ENCODE data around the gene MINDY1.

MINDY1 gene

GRCh38 chr1:150973258-150973835 lies 33.4 kb downstream of the MINDY1 start:
- no peak for DNase-seq (ENCODE audit: low read depth)
- no peak for TF ChIP-seq CTCF (IDR thresholded peaks at IDR 0.05; ENCODE audit: low read depth, low read length, missing control alignments)
- peak overlapping the region; percentile 88 for H3K4me3 ChIP-seq (ENCODE audit: low read depth, low read length)

- no peak for DNase-seq (ENCODE audit: low read depth)
- no peak overlapping the region; the same call in 1 of the 2 replicates for H3K4me3 ChIP-seq (ENCODE audit: low read depth, low read length)
- TF ChIP-seq CTCF (IDR thresholded peaks at IDR 0.05; ENCODE audit: low read depth, low read length, missing control alignments) = no peak
Measured at GRCh38 chr1:150972417-150972940, 34.2 kb downstream of the MINDY1 start.

GRCh38 chr1:150971583-150972416 lies 34.9 kb downstream of the MINDY1 start:
- DNase-seq (ENCODE audit: low read depth) = no peak
- H3K4me3 ChIP-seq (ENCODE audit: low read depth, low read length) = no peak overlapping the region
- TF ChIP-seq CTCF (IDR thresholded peaks at IDR 0.05; ENCODE audit: low read depth, low read length, missing control alignments) = no peak

- no peak for TF ChIP-seq CTCF (IDR thresholded peaks at IDR 0.05; ENCODE audit: low read depth, low read length, missing control alignments)
- DNase-seq (ENCODE audit: low read depth) = no peak
Measured at GRCh38 chr1:150970808-150971582, 35.7 kb downstream of the MINDY1 start.

GRCh38 chr1:150969626-150970025 lies 37.1 kb downstream of the MINDY1 start:
- DNase-seq (ENCODE audit: low read depth) = no peak
- no peak for TF ChIP-seq CTCF (IDR thresholded peaks at IDR 0.05; ENCODE audit: low read depth, low read length, missing control alignments)
- H3K4me3 ChIP-seq (ENCODE audit: low read depth, low read length) = no peak overlapping the region

More at GRCh38 chr1:150970808-150971582, 35.7 kb downstream of the MINDY1 start:
- no peak overlapping the region for H3K4me3 ChIP-seq (ENCODE audit: low read depth, low read length)

GRCh38 chr1:150968491-150968890 lies 38.2 kb downstream of the MINDY1 start:
- DNase-seq (ENCODE audit: low read depth) = no peak
- H3K4me3 ChIP-seq (ENCODE audit: low read depth, low read length) = no peak overlapping the region
- no peak for TF ChIP-seq CTCF (IDR thresholded peaks at IDR 0.05; ENCODE audit: low read depth, low read length, missing control alignments)
